Endodermal cell (in vitro differentiated cells): ENCODE measurements around the gene CAMK2D. TPM values are rescaled to one million over a fixed set of nuclear protein-coding genes. Genes with fewer than 3 reads are reported as not detected.

Experiments
- DNase-seq: peaks from one replicate; pipeline ENCODE4 v3.0.0-alpha.2; 2017
- H3K27ac ChIP-seq: 2 replicates; pipeline ENCODE4 v1.5.1; 2013; ENCODE audit warnings: mild to moderate bottlenecking, low read depth, low read length, moderate library complexity
- H3K27me3 ChIP-seq: 2 replicates; pipeline ENCODE4 v1.6.1; 2013; ENCODE audit warnings: mild to moderate bottlenecking, low read length, moderate library complexity; ENCODE audit not compliant: insufficient read depth, control insufficient read depth, poor library complexity, severe bottlenecking
- H3K36me3 ChIP-seq: 2 replicates; pipeline ENCODE4 v1.7.0; 2013; ENCODE audit warnings: mild to moderate bottlenecking, low read length, moderate library complexity; ENCODE audit not compliant: control insufficient read depth, insufficient read depth
- H3K4me1 ChIP-seq: one replicate; pipeline ENCODE4 v1.7.0; 2013; ENCODE audit warnings: low read length; ENCODE audit not compliant: control insufficient read depth, insufficient read depth
- H3K4me3 ChIP-seq: 2 replicates; pipeline ENCODE4 v1.5.1; 2013; ENCODE audit warnings: mild to moderate bottlenecking, low read length, moderate library complexity
- H3K9ac ChIP-seq: 2 replicates; pipeline ENCODE4 v1.6.1; 2013; ENCODE audit warnings: mild to moderate bottlenecking, low read length, moderate library complexity; ENCODE audit not compliant: poor library complexity, severe bottlenecking; ENCODE audit errors: extremely low read depth
- H3K9me3 ChIP-seq: 2 replicates; pipeline ENCODE4 v1.6.1; 2013; ENCODE audit warnings: mild to moderate bottlenecking, low read length, moderate library complexity; ENCODE audit not compliant: control insufficient read depth
- H3K27ac Mint-ChIP-seq: 2 replicates; pipeline ENCODE4 v1.8.0; 2020; ENCODE audit warnings: mixed read lengths
- H3K27me3 Mint-ChIP-seq: 2 replicates; pipeline ENCODE4 v1.8.0; 2021; ENCODE audit warnings: mild to moderate bottlenecking, mixed read lengths; ENCODE audit not compliant: insufficient read depth
- H3K36me3 Mint-ChIP-seq: 2 replicates; pipeline ENCODE4 v1.8.0; 2020; ENCODE audit warnings: low read depth, mixed read lengths
- H3K4me1 Mint-ChIP-seq: 2 replicates; pipeline ENCODE4 v1.8.0; 2020; ENCODE audit warnings: mixed read lengths
- H3K4me3 Mint-ChIP-seq: 2 replicates; pipeline ENCODE4 v1.8.0; 2020; ENCODE audit warnings: mild to moderate bottlenecking, moderate library complexity, mixed read lengths
- H3K9me3 Mint-ChIP-seq: 2 replicates; pipeline ENCODE4 v1.8.0; 2020; ENCODE audit warnings: mild to moderate bottlenecking, mixed read lengths
- CTCF ChIP-seq: fragments of 200-600 bp; sonication (generic); conservative IDR thresholded peaks from 2 replicates; pipeline ENCODE4 v1.5.0; 2021; ENCODE audit warnings: antibody characterized with exemption, mild to moderate bottlenecking
- WGBS, 2 experiments: methylation state at CpG; one replicate each; pipeline versions ENCODE4 v1.1.5 to v1.1.7; 2013; ENCODE audit warnings: missing lambda C conversion rate in 2 of 2, mixed read lengths in 1 of 2; ENCODE audit not compliant: insufficient coverage in 1 of 2, insufficient read length in 1 of 2; 5-methylcytosine and 5-hydroxymethylcytosine counted together
- total RNA-seq, 2 donors: library from RNA; stranded (reverse); fragmentation: NEBNext Ultra II Directional in 1 of 2; extraction: Animal tissue kit (Norgen Biotek cat#: 25700) in 1 of 2; gene quantifications; 2 replicates in 1 of 2; 3 replicates in 1 of 2; pipeline ENCODE4 v1.2.1, GENCODE V29; 2021

The CAMK2D gene
- total RNA-seq, 2 donors from 2014 or later = 91.1 to 120 TPM

- Histone ChIP-seq H3K27me3 (no peaks in the 10 kb centered on the region), H3K9ac (no peak overlapping the region), H3K27ac (no peak overlapping the region), H3K36me3 (no peaks in the 10 kb centered on the region), H3K9me3 (peaks cover 18% of the 10 kb centered on the region), H3K4me1 (no peaks in the 10 kb centered on the region), H3K4me3 (no peak overlapping the region)
- no CpG with 5 or more reads among the region's 2 CpGs for WGBS, 2 experiments
- H3K36me3 Mint-ChIP-seq = peaks cover 2% of the 10 kb centered on the region
- no peak overlapping the region for H3K4me3 Mint-ChIP-seq
- peaks cover 25% of the 10 kb centered on the region for H3K9me3 Mint-ChIP-seq
- no peak for DNase-seq
- no peak overlapping the region for H3K27ac Mint-ChIP-seq
- no peaks in the 10 kb centered on the region for H3K4me1 Mint-ChIP-seq
- no peak for TF ChIP-seq CTCF
- H3K27me3 Mint-ChIP-seq = no peaks in the 10 kb centered on the region
Observed at GRCh38 chr4:113419631-113420030, 341.9 kb downstream of the CAMK2D start.

- H3K4me1 Mint-ChIP-seq = peaks cover 16% of the 10 kb centered on the region
- no peaks in the 10 kb centered on the region for H3K4me1 ChIP-seq
- no peaks in the 10 kb centered on the region for H3K9me3 ChIP-seq
- H3K27ac ChIP-seq = no peak overlapping the region
- DNase-seq = no peak
- no peak overlapping the region for H3K4me3 ChIP-seq
- H3K27me3 ChIP-seq = no peaks in the 10 kb centered on the region
- H3K9me3 Mint-ChIP-seq = peaks cover 3% of the 10 kb centered on the region
- no peaks in the 10 kb centered on the region for H3K36me3 Mint-ChIP-seq
- H3K27ac Mint-ChIP-seq = no peak overlapping the region
- 77 to 89% methylated on average over 2 to 4 of the region's 4 CpGs for WGBS, 2 experiments
- no peak for TF ChIP-seq CTCF
- no peak overlapping the region for H3K9ac ChIP-seq
- no peaks in the 10 kb centered on the region for H3K27me3 Mint-ChIP-seq
- no peaks in the 10 kb centered on the region for H3K36me3 ChIP-seq
- no peak overlapping the region for H3K4me3 Mint-ChIP-seq
Observed at GRCh38 chr4:113411496-113411938, 350.0 kb downstream of the CAMK2D start.

GRCh38 chr4:113410686-113411085 lies 350.9 kb downstream of the CAMK2D start:
- H3K9me3 ChIP-seq = no peaks in the 10 kb centered on the region
- no peaks in the 10 kb centered on the region for H3K36me3 Mint-ChIP-seq
- H3K27me3 Mint-ChIP-seq = no peaks in the 10 kb centered on the region
- no peak overlapping the region for H3K9ac ChIP-seq
- H3K4me3 Mint-ChIP-seq = no peak overlapping the region
- H3K4me3 ChIP-seq = no peak overlapping the region
- DNase-seq = no peak
- peaks cover 16% of the 10 kb centered on the region for H3K4me1 Mint-ChIP-seq
- H3K4me1 ChIP-seq = no peaks in the 10 kb centered on the region
- H3K27me3 ChIP-seq = no peaks in the 10 kb centered on the region
- H3K36me3 ChIP-seq = no peaks in the 10 kb centered on the region
- peaks cover 2% of the 10 kb centered on the region for H3K9me3 Mint-ChIP-seq
- H3K27ac ChIP-seq = no peak overlapping the region
- H3K27ac Mint-ChIP-seq = no peak overlapping the region
- TF ChIP-seq CTCF = no peak
